ENCODE data around the gene SLC8B1. TPM values are rescaled to one million over a fixed set of nuclear protein-coding genes. Genes with fewer than 3 reads are reported as not detected.
A peak's percentile ranks its signal among the peaks of the same experiment; 100 is the strongest.
"Not testable (repeated sequence)": the region's sequence is repeated elsewhere in the genome, so short reads cannot be mapped to it uniquely, and the experiment has no call there.

SLC8B1 gene
- total RNA-seq, 1 donor from 2014 or later: 2.9 TPM

DNA sequence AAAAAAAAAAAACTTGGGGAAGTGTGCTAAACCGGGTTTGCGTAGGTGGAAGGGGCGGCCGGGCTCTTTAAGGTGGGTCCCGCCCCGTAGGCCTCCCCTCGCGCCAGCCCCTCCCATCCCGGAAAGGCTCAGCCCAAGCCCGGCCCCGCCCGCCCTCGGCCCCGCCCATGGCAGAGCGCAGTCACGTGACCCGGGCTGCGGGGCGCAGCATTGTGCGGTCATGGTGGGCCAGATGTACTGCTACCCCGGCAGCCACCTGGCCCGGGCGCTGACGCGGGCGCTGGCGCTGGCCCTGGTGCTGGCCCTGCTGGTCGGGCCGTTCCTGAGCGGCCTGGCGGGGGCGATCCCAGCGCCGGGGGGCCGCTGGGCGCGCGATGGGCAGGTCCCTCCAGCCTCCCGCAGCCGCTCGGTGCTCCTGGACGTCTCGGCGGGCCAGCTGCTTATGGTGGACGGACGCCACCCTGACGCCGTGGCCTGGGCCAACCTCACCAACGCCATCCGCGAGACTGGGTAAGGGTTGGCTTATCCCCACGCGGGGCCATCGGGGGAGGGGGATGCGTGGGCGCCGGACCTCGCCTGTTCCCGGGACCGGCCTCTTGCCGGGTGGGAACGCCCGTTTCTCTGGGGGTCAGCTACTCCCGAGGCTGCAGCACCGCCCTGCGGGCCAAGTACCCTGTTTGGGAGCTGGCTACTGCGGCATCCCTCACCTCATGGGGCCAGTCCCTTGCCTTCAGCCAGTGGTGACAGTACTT is 23.6 kb upstream of the SLC8B1 start, which contains the start of gene PLBD2:
Gene PLBD2, plus strand, starts transcription at position 207 of the 752 bp plus-strand sequence. Its CDS starts 14 bp downstream, at position 221.
- no peak for FAIRE-seq

GRCh38 chr12:113354192-113354591 is 19.3 kb upstream of the SLC8B1 start:
- FAIRE-seq; DNase-seq (ENCODE audit: low spot score in 2 of 2): not testable (repeated sequence)

More for the DNA sequence above, 23.6 kb upstream of the SLC8B1 start, which contains the start of gene PLBD2:
- DNase-seq (ENCODE audit: low spot score in 2 of 2): peak; percentile 96 to 99

DNA sequence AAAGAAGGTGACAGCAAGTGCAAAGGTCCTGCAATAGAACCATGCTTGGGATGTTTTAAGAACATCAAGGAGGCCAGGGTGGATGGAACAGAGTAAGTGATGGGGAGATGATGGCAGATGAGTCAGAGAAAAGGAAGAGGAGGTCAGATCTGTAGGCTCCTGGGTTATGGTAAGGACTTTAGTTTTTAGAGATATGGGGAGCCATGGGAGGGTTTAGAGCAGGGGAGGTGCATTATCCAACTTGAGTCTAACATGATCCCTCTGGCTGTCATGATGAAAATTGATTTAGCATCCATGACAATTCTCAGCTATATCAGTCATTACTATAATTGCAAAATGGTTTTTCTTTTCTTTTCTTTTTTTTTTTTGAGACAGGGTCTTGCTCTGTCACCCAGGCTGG is 16.2 kb upstream of the SLC8B1 start:
- FAIRE-seq: no peak
- no peak for DNase-seq (ENCODE audit: low spot score in 2 of 2)

- FAIRE-seq: no peak
Observed at GRCh38 chr12:113348849-113349536, 14.1 kb upstream of the SLC8B1 start.

DNA sequence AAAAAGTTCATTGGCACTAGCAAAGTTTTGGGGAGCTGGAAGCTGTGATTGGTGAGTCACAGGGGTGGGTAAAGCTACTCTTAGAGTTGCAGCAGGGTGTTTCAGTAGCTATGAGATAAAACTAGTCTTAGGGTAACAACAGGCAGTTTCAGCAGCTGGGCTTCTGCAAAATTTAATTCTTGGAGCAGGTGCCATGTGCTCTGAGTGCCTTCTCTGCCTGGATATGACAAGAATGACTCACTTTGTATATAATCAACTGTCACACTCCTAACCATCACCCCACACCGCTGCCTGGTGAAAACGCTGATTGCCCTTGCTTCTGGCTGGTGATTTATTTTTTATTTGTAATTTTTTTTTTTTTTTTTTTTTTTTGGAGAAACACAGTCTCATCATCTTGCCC is 13.0 kb upstream of the SLC8B1 start:
- DNase-seq (ENCODE audit: low spot score in 2 of 2) (no peak), FAIRE-seq (no peak)

More at GRCh38 chr12:113348849-113349536, 14.1 kb upstream of the SLC8B1 start:
- no peak for DNase-seq (ENCODE audit: low spot score in 2 of 2)

- FAIRE-seq: no peak
Observed at GRCh38 chr12:113347107-113347506, 12.2 kb upstream of the SLC8B1 start.

GRCh38 chr12:113346353-113346752 is 11.4 kb upstream of the SLC8B1 start:
- no peak for FAIRE-seq

More at GRCh38 chr12:113347107-113347506, 12.2 kb upstream of the SLC8B1 start:
- DNase-seq (ENCODE audit: low spot score in 2 of 2): no peak

GRCh38 chr12:113345318-113345717 is 10.4 kb upstream of the SLC8B1 start:
- FAIRE-seq (no peak), DNase-seq (ENCODE audit: low spot score in 2 of 2) (no peak)

More at GRCh38 chr12:113346353-113346752, 11.4 kb upstream of the SLC8B1 start:
- DNase-seq (ENCODE audit: low spot score in 2 of 2): no peak

DNA sequence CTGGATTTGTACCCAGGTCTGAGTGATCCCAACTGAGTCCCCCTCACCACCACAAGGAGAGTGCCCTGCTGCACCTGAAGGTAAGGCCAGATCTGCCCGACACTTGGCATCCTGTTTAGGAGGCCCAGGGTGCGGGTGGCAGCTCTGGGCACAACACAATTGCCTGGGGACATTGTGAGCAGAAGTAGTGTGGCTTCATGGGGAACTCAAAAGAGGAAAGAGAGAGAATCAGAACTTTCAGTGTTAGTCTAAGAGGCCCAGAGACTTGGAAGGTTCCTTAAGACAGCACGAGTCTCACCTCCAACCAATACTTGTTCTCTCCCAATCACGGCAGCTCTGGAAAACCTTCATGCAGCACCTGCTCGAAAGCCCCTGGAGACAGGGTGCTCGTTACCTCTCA is 6.6 kb upstream of the SLC8B1 start:
- DNase-seq (ENCODE audit: low spot score in 2 of 2) (no peak), FAIRE-seq (no peak)

- DNase-seq (ENCODE audit: low spot score in 2 of 2) (no peak), FAIRE-seq (no peak)
Observed at GRCh38 chr12:113340061-113340460, 5.2 kb upstream of the SLC8B1 start.

GRCh38 chr12:113339540-113339939 is 4.6 kb upstream of the SLC8B1 start:
- FAIRE-seq: no peak
- no peak for DNase-seq (ENCODE audit: low spot score in 2 of 2)

GRCh38 chr12:113333877-113334785 is 778 bp downstream of the SLC8B1 start:
- DNase-seq (ENCODE audit: low spot score in 2 of 2): no peak
- FAIRE-seq: no peak

GRCh38 chr12:113333418-113333750 is 1.5 kb downstream of the SLC8B1 start:
- no peak for DNase-seq (ENCODE audit: low spot score in 2 of 2)
- no peak for FAIRE-seq

DNA sequence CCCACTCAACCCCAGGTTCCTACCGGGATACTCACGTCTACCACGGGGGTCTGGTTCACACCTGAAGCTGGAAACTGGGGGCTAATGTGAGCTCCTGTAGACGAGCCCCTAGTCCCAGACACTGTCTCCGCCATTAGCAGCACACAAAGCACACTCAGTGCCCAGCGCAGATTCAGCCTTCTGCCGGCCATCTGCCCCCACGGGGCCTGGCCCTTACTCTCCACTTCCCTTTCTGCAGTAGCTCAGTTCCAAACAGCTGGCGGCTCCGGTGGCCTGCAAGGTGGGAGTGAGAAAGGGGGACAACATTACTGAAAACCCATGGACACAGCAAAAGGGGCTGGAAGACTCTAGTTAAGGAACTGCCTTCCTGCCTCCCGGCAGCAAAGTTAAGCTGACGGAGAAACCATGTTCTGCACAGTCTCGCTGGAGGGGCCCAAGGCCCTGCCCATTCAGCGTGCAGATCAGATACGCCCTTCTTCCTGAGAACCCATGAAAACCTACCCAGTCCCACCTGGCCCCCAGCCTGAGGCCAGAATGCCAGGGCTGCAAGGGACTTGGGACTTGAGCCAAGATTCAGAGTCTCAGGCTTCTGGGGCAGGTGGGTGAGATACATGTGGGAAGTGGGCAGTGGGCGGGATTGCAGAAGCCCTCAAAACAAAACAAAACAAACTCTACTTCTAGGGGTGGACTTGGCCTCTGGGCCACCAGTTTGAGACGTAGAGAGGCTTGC is 2.1 kb downstream of the SLC8B1 start:
- FAIRE-seq: no peak
- no peak for DNase-seq (ENCODE audit: low spot score in 2 of 2)

- DNase-seq (ENCODE audit: low spot score in 2 of 2) (no peak), FAIRE-seq (no peak)
Observed at GRCh38 chr12:113330505-113330904, 4.4 kb downstream of the SLC8B1 start.

GRCh38 chr12:113329791-113330417 is 5.0 kb downstream of the SLC8B1 start:
- FAIRE-seq (no peak), DNase-seq (ENCODE audit: low spot score in 2 of 2) (no peak)

GRCh38 chr12:113329022-113329790 is 5.7 kb downstream of the SLC8B1 start:
- no peak for FAIRE-seq
- DNase-seq (ENCODE audit: low spot score in 2 of 2): no peak

DNA sequence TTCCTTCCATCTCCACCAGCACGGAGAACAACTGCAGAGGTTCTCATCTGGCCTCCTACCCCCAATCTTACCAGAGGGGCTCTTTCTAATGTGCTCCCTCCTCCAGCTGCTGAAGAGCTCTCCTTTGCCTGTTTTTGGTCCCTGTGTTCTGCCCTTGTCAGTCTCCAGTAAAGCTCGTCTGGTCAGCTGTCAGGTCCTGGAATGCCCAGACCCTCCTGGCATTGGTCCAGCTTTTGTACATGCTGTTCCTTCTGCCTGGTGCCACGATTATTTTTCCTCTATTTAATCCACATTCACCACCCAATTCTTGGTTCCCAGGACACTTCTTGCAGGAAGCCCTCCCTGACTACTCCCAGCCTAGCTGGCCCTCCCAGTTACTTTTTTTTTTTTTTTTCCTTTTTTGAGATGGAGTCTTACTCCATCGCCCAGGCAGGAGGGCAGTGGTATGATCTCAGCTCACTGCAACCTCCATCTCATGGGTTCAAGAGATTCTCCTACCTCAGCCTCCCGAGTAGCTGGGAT is 6.5 kb downstream of the SLC8B1 start:
- DNase-seq (ENCODE audit: low spot score in 2 of 2) (no peak), FAIRE-seq (no peak)
